ENCODE measurements around the gene C1QTNF8. TPM values are rescaled to one million over a fixed set of nuclear protein-coding genes. Genes with fewer than 3 reads are reported as not detected.

Gene C1QTNF8
- polyA plus RNA-seq, 1 donor (not counting 4 experiments of a cell fraction or from before 2014, with no cell fraction given) = not detected

DNA sequence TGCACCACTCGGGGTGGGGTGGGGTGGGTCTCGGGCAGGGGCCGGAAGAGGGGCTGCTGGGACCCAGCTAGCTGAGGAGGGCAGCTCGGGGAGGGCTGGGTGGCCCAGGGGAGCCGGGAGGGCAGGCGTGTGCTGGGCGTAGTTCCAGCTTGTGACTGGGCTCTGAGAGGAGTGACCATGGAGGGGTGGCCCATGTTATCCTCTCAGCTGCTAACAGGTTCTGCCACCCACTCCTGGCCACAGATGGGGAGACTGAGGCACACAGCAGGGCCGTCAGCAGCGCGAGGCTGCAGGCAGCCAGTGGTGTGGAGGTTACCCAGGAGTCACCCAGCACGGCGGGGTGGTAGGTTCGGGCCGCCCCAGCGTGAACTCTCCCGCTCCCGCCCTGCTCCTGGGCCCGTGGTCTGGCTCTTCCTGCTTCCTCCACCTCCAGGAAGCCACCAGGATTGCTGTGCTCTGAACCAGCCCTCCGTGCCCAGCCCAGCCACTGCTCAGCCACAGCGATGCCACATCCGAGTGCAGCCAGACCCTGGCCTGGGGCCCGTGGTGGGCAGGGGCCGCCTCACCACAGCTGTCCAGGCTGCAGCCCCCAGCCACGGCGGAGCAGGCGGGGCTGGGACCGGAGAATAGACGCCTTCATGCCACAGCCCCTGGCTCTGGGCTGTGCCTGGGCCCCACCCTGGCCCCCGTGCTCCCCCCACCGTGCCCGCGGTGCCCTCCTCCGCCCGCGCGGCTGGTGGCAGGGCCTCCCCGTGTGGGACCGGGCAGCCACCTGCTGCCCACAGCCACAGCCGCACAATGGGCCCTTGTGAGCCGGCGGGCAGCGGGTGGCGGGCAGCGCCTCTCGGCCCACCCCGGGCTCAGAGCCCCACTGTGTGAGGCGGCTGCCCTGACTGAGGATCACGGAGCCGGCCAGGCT is 49.8 kb downstream of the C1QTNF8 start:
- Histone ChIP-seq H3K36me3 (ENCODE audit: control insufficient read depth in 2 of 2, extremely low read depth in 1 of 2, insufficient read depth in 2 of 2, low read length in 2 of 2) (no peaks in the 10 kb centered on the region), H3K27me3 (ENCODE audit: control insufficient read depth, extremely low read depth, insufficient read depth, low read length) (peaks cover 17% of the 10 kb centered on the region), H3K4me3 (ENCODE audit: control insufficient read depth in 2 of 3, extremely low read depth in 1 of 3, insufficient read depth in 2 of 3, low read depth in 1 of 3, low read length in 3 of 3) (no peak overlapping the region), H3K4me1 (ENCODE audit: control insufficient read depth, extremely low read depth, insufficient read depth, low read length) (no peaks in the 10 kb centered on the region), H4K20me1 (ENCODE audit: control insufficient read depth, extremely low read depth, insufficient read depth, low read length) (no peaks in the 10 kb centered on the region), H3K9me3 (ENCODE audit: control insufficient read depth, low read depth, low read length) (no peaks in the 10 kb centered on the region), H3K4me2 (ENCODE audit: control insufficient read depth, extremely low read depth, insufficient read depth, low read depth, low read length) (no peak overlapping the region), H3K9ac (ENCODE audit: control insufficient read depth, extremely low read depth, insufficient read depth, low read length) (no peak overlapping the region), H2AFZ (ENCODE audit: control insufficient read depth, low read length) (no peak overlapping the region), H3K27ac (ENCODE audit: control insufficient read depth, insufficient read depth, low read length) (no peak overlapping the region), H3K9me1 (ENCODE audit: control insufficient read depth, extremely low read depth, insufficient read depth, low read length) (no peaks in the 10 kb centered on the region), H3K79me2 (ENCODE audit: control insufficient read depth, insufficient read depth, low read length) (no peaks in the 10 kb centered on the region)
- dilution Hi-C loops (cut with MboI; ENCODE audit: extremely low pct_ligation_motif_present, low sequenced_read_pairs) = no loop called here
- DNase-seq (ENCODE audit: low read depth, low spot score) (no peak), FAIRE-seq (no peak)
- TF ChIP-seq, protein P1, sequence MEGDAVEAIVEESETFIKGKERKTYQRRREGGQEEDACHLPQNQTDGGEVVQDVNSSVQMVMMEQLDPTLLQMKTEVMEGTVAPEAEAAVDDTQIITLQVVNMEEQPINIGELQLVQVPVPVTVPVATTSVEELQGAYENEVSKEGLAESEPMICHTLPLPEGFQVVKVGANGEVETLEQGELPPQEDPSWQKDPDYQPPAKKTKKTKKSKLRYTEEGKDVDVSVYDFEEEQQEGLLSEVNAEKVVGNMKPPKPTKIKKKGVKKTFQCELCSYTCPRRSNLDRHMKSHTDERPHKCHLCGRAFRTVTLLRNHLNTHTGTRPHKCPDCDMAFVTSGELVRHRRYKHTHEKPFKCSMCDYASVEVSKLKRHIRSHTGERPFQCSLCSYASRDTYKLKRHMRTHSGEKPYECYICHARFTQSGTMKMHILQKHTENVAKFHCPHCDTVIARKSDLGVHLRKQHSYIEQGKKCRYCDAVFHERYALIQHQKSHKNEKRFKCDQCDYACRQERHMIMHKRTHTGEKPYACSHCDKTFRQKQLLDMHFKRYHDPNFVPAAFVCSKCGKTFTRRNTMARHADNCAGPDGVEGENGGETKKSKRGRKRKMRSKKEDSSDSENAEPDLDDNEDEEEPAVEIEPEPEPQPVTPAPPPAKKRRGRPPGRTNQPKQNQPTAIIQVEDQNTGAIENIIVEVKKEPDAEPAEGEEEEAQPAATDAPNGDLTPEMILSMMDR (optimal IDR thresholded peaks at IDR 0.05 in 1 of 3, IDR thresholded peaks at IDR 0.05 in 1 of 3, conservative IDR thresholded peaks at IDR 0.05 in 1 of 3; ENCODE audit: extremely low read depth in 1 of 3, insufficient read depth in 2 of 3, low read length in 3 of 3) = no peak
- no peak for TF ChIP-seq EZH2 (IDR thresholded peaks at IDR 0.05; ENCODE audit: low read length)

DNA sequence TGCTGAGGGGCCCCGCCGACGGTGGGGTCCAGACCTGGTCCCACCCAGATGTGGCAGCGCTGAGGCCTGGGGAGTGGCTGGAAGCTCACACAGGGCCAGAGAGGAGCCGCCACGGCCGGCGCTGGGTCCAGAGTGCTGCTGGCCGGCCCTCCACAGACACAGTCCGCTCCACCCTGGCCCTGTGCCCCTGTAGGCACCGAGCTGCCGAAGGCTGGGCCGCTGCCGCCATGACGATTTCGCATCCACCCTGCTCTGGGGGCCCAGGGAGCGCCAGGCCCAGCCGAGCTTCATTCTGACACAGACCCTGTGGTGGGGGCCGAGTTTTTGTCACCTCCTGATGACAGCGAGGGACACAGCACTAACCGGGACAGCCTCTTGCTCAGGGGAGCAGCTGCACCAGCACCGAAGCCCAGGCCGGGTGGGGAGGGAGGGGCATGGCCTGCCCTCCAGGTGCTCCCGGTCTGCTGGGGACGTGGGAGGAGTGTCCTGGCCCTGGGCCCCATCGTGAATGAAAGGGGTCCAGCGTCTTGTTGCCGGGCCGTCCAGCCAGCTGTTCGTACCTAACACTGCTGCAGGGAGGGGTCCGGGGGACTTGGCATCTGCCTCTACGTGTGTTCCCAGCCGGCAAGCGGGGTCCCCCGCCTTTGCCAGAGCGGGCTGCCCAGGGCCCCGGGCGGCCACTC is 50.6 kb downstream of the C1QTNF8 start:
- dilution Hi-C loops (cut with MboI; ENCODE audit: extremely low pct_ligation_motif_present, low sequenced_read_pairs) = no loop called here
- H3K4me2 ChIP-seq (ENCODE audit: control insufficient read depth, extremely low read depth, insufficient read depth, low read depth, low read length) = no peak overlapping the region
- peaks cover 17% of the 10 kb centered on the region for H3K27me3 ChIP-seq (ENCODE audit: control insufficient read depth, extremely low read depth, insufficient read depth, low read length)

More for the DNA sequence above, 50.6 kb downstream of the C1QTNF8 start:
- Histone ChIP-seq H3K9ac (ENCODE audit: control insufficient read depth, extremely low read depth, insufficient read depth, low read length) (no peak overlapping the region), H3K4me1 (ENCODE audit: control insufficient read depth, extremely low read depth, insufficient read depth, low read length) (no peaks in the 10 kb centered on the region), H4K20me1 (ENCODE audit: control insufficient read depth, extremely low read depth, insufficient read depth, low read length) (no peaks in the 10 kb centered on the region), H3K27ac (ENCODE audit: control insufficient read depth, insufficient read depth, low read length) (no peak overlapping the region), H3K36me3 (ENCODE audit: control insufficient read depth in 2 of 2, extremely low read depth in 1 of 2, insufficient read depth in 2 of 2, low read length in 2 of 2) (no peaks in the 10 kb centered on the region), H3K9me1 (ENCODE audit: control insufficient read depth, extremely low read depth, insufficient read depth, low read length) (no peaks in the 10 kb centered on the region), H3K9me3 (ENCODE audit: control insufficient read depth, low read depth, low read length) (no peaks in the 10 kb centered on the region), H3K79me2 (ENCODE audit: control insufficient read depth, insufficient read depth, low read length) (no peaks in the 10 kb centered on the region), H2AFZ (ENCODE audit: control insufficient read depth, low read length) (no peak overlapping the region), H3K4me3 (ENCODE audit: control insufficient read depth in 2 of 3, extremely low read depth in 1 of 3, insufficient read depth in 2 of 3, low read depth in 1 of 3, low read length in 3 of 3) (no peak overlapping the region)
- TF ChIP-seq, protein P1 (optimal IDR thresholded peaks at IDR 0.05 in 1 of 3, IDR thresholded peaks at IDR 0.05 in 1 of 3, conservative IDR thresholded peaks at IDR 0.05 in 1 of 3; ENCODE audit: extremely low read depth in 1 of 3, insufficient read depth in 2 of 3, low read length in 3 of 3) = no peak
- TF ChIP-seq EZH2 (IDR thresholded peaks at IDR 0.05; ENCODE audit: low read length) = no peak
- no peak for FAIRE-seq
- DNase-seq (ENCODE audit: low read depth, low spot score) = no peak
